ENCODE measurements around the gene BASP1. TPM values are rescaled to one million over a fixed set of nuclear protein-coding genes. Genes with fewer than 3 reads are reported as not detected.
"Not testable (repeated sequence)": the region's sequence is repeated elsewhere in the genome, so short reads cannot be mapped to it uniquely, and the experiment has no call there.

The BASP1 gene
- polyA plus RNA-seq, 2 donors, result 4.0 to 4.7 TPM

GRCh38 chr5:17317473-17317872 lies 100.0 kb downstream of the BASP1 start:
- H3K27ac ChIP-seq (ENCODE audit: low read depth in 2 of 2, low read length in 1 of 2), result no peak overlapping the region
- 44 to 56% methylated on average over 5 of the region's 5 CpGs for WGBS, 2 donors
- no peaks in the 10 kb centered on the region for H3K36me3 ChIP-seq (ENCODE audit: control insufficient read depth in 2 of 2, insufficient read depth in 2 of 2, low read length in 1 of 2)
- no peaks in the 10 kb centered on the region for H3K27me3 ChIP-seq (ENCODE audit: control insufficient read depth in 1 of 2, insufficient read depth in 2 of 2, low read length in 2 of 2)
- H3K4me1 ChIP-seq (ENCODE audit: control insufficient read depth in 2 of 2, insufficient read depth in 2 of 2, low read length in 1 of 2), result peaks cover 0 to 8% of the 10 kb centered on the region in 2 donors
- H3K9me3 ChIP-seq (ENCODE audit: control insufficient read depth in 2 of 2, insufficient read depth in 1 of 2, low read depth in 1 of 2, low read length in 1 of 2), result no peaks in the 10 kb centered on the region
- H3K4me3 ChIP-seq (ENCODE audit: low read depth in 1 of 2, low read length in 2 of 2), result no peak overlapping the region

DNA sequence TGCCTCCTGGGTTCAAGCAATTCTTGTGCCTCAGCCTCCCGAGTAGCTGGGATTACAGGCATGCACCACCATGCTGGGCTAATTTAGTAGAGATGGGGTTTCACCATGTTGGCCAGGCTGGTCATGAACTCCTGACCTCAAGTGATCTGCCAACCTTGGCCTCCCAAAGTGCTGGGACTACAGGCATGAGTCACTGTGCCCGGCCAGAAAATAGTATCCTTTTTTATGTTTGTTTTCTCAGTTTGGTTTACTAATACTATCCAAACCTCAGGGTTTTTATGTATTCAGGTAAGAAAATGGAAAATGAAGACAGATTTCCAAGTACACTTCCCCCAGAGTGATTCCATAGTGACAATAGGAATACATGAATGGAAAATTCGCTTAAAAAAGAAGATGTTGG lies 101.7 kb downstream of the BASP1 start:
- WGBS, 2 donors, result 72 to 76% methylated on average over 3 of the region's 3 CpGs
- H3K4me3 ChIP-seq (ENCODE audit: low read depth in 1 of 2, low read length in 2 of 2); H3K27ac ChIP-seq (ENCODE audit: low read depth in 2 of 2, low read length in 1 of 2); H3K36me3 ChIP-seq (ENCODE audit: control insufficient read depth in 2 of 2, insufficient read depth in 2 of 2, low read length in 1 of 2); H3K9me3 ChIP-seq (ENCODE audit: control insufficient read depth in 2 of 2, insufficient read depth in 1 of 2, low read depth in 1 of 2, low read length in 1 of 2); H3K4me1 ChIP-seq (ENCODE audit: control insufficient read depth in 2 of 2, insufficient read depth in 2 of 2, low read length in 1 of 2); H3K27me3 ChIP-seq (ENCODE audit: control insufficient read depth in 1 of 2, insufficient read depth in 2 of 2, low read length in 2 of 2): not testable (repeated sequence)

DNA sequence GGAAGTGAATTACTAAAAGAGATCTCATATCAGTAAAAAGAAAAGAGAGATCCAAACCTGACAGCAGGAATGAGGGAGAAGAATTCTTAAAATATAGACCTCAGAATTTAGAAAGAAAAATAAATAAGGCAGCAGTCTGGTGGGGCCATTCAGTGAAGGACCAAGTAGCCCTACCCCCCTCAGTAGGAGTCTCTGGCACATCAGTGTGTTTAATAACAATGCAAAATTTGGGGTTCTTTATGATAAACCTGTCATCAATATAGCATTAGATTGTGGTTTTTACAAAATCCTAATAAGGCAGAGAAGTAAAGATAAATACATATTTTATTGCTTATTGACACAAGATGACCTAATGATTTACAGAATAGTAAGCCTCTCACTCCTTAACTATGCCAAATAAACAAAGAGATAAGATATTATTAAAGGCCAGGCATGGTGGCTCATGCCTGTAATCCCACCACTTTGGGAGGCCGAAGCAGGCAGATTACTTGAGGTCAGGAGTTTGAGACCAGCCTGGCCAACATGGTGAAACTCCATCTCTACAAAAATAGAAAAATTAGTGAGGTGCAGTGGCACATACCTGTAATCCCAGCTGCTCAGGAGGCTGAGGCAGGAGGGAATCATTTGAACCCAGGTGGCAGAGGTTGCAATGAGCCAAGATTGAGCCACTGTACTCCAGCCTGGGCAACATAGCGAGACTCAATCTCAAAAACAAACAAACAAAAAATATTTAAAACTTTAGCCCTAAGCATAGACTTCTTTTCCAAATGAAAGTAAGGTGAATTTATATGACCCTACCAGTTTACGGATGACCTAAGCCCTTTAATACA lies 108.6 kb downstream of the BASP1 start:
- no peak overlapping the region for H3K4me3 ChIP-seq (ENCODE audit: low read depth in 1 of 2, low read length in 2 of 2)

More for the DNA sequence above, 108.6 kb downstream of the BASP1 start:
- no peaks in the 10 kb centered on the region for H3K9me3 ChIP-seq (ENCODE audit: control insufficient read depth in 2 of 2, insufficient read depth in 1 of 2, low read depth in 1 of 2, low read length in 1 of 2)
- WGBS, 2 donors, result 70 to 72% methylated on average over 3 of the region's 3 CpGs
- H3K27me3 ChIP-seq (ENCODE audit: control insufficient read depth in 1 of 2, insufficient read depth in 2 of 2, low read length in 2 of 2), result no peaks in the 10 kb centered on the region
- no peak overlapping the region for H3K27ac ChIP-seq (ENCODE audit: low read depth in 2 of 2, low read length in 1 of 2)
- no peaks in the 10 kb centered on the region for H3K36me3 ChIP-seq (ENCODE audit: control insufficient read depth in 2 of 2, insufficient read depth in 2 of 2, low read length in 1 of 2)
- H3K4me1 ChIP-seq (ENCODE audit: control insufficient read depth in 2 of 2, insufficient read depth in 2 of 2, low read length in 1 of 2), result no peaks in the 10 kb centered on the region

Measured in esophagus (tissue), 2 donors.